IPS-20b (cell line): Measurements from ENCODE around the gene PKN1.
A peak's percentile ranks its signal among the peaks of the same experiment; 100 is the strongest.
"Not testable (repeated sequence)": the region's sequence is repeated elsewhere in the genome, so short reads cannot be mapped to it uniquely, and the experiment has no call there.

Experiments used
- H3K27ac ChIP-seq: one replicate; pipeline ENCODE4 v1.5.1; 2013; ENCODE audit warnings: low read length
- H3K27me3 ChIP-seq: 2 replicates; pipeline ENCODE4 v1.6.1; 2013; ENCODE audit warnings: mild to moderate bottlenecking, low read length, inconsistent platforms; ENCODE audit not compliant: insufficient read depth
- H3K36me3 ChIP-seq: 2 replicates; pipeline ENCODE4 v1.6.1; 2013; ENCODE audit warnings: low read depth, mild to moderate bottlenecking, inconsistent platforms, low read length, moderate library complexity; ENCODE audit not compliant: insufficient read depth
- H3K4me1 ChIP-seq: 2 replicates; pipeline ENCODE4 v1.6.1; 2013; ENCODE audit warnings: mild to moderate bottlenecking, control low read depth, inconsistent platforms, low read length, moderate library complexity; ENCODE audit not compliant: insufficient read depth
- H3K4me3 ChIP-seq: 2 replicates; pipeline ENCODE4 v1.5.1; 2013; ENCODE audit warnings: mild to moderate bottlenecking, low read length, inconsistent platforms
- H3K9ac ChIP-seq: 2 replicates; pipeline ENCODE4 v1.6.1; 2013; ENCODE audit warnings: low read depth, mild to moderate bottlenecking, inconsistent platforms, low read length, moderate library complexity
- H3K9me3 ChIP-seq: 2 replicates; pipeline ENCODE4 v1.6.1; 2013; ENCODE audit warnings: mild to moderate bottlenecking, low read depth, low read length, inconsistent platforms; ENCODE audit not compliant: insufficient read depth

Gene PKN1

DNA sequence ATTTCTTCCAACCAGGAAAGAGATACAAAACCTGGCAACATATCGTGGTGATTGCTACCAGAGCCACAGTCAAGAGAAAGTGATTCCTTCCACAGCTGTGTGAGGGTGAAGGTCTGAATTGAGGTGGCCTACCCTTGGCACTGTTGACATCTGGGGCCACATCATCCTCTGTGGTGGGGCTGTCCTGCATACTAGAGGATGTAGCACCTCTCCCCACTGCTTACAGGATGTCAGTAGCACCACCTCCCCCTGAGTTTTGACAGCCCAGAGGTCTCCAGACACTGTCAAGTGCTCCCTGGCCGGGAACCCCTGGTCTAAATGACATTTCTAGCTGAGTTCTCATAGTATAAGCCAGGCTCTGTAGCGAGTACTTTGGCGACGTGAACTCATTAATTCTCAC is 26.6 kb downstream of the PKN1 start:
- Histone ChIP-seq H3K36me3 (peaks cover 41% of the 10 kb centered on the region), H3K4me3 (no peak overlapping the region), H3K27ac (no peak overlapping the region), H3K9ac (no peak overlapping the region), H3K9me3 (no peaks in the 10 kb centered on the region), H3K4me1 (no peaks in the 10 kb centered on the region), H3K27me3 (no peaks in the 10 kb centered on the region)

DNA sequence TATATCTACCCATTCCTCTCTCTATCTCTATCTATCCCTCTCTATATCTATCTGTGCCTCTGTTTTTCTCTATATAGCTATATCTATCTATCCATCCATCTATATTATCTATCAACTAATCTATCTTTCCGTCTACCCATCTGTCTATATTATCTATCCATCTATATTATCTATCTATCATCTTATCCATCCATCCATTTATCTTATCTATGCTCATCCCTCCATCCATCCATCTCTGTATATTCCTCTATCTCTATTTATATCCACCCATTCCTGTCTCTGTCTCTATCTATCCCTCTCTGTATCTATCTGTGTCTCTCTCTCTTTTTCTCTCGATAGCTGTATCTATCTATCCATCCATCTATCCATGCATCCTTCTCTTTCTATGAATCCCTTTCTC is 27.8 kb downstream of the PKN1 start:
- Histone ChIP-seq H3K36me3 (peaks cover 45% of the 10 kb centered on the region), H3K4me3 (no peak overlapping the region), H3K27me3 (no peaks in the 10 kb centered on the region), H3K27ac (no peak overlapping the region), H3K9ac (no peak overlapping the region), H3K4me1 (no peaks in the 10 kb centered on the region), H3K9me3 (no peaks in the 10 kb centered on the region)

DNA sequence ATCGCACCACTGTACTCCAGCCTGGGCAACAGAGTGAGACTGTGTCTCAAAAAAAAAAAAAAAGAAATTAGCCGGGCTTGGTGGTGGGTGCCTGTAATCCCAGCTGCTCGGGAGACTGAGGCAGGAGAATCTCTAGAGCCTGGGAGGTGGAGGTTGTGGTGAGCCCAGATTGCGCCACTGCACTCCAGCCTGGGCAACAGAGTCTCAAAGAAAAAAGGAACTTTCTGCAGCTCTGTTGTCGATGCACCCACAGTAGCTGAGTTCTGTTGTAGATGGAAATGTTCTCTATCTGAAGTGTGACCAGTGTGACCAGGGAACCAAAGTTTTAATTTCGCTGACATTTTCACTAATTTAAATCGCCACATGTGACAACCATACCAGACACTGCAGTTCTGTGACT is 29.3 kb downstream of the PKN1 start:
- H3K27me3 ChIP-seq, H3K27ac ChIP-seq, H3K9me3 ChIP-seq, H3K4me1 ChIP-seq, H3K9ac ChIP-seq, H3K4me3 ChIP-seq: not testable (repeated sequence)
- H3K36me3 ChIP-seq: peaks cover 47% of the 10 kb centered on the region

DNA sequence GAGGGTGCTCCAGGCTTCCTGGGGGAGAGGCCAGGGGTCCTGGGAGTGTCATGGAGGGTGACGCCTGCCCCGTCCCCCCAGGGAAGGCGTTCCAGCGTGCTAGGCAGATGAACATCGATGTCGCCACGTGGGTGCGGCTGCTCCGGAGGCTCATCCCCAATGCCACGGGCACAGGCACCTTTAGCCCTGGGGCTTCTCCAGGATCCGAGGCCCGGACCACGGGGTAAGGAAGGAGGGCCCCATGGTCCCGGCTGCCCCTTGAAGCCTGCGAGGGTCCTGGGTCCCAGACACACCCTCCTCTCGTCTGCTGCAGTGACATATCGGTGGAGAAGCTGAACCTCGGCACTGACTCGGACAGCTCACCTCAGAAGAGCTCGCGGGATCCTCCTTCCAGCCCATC is 30.6 kb downstream of the PKN1 start:
- no peaks in the 10 kb centered on the region for H3K9me3 ChIP-seq
- no peak overlapping the region for H3K4me3 ChIP-seq
- H3K9ac ChIP-seq: no peak overlapping the region
- H3K27ac ChIP-seq: no peak overlapping the region
- no peaks in the 10 kb centered on the region for H3K4me1 ChIP-seq
- H3K36me3 ChIP-seq: peaks cover 48% of the 10 kb centered on the region
- no peaks in the 10 kb centered on the region for H3K27me3 ChIP-seq

DNA sequence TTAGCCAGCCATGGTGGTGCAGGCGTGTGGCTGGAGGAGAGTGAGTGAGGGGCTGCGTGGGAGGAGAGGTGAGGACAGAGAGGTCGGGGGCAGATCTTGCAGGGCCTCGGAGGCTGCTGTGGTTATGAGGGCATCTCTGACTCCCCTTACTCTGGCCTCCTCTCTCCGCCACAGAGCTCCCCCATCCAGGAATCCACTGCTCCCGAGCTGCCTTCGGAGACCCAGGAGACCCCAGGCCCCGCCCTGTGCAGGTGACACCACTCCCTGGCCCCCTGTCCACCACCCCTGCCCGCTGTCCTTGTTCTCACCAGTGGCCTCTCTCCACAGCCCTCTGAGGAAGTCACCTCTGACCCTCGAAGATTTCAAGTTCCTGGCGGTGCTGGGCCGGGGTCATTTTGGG is 34.3 kb downstream of the PKN1 start:
- no peak overlapping the region for H3K4me3 ChIP-seq
- H3K9me3 ChIP-seq: no peaks in the 10 kb centered on the region
- H3K27ac ChIP-seq: no peak overlapping the region
- no peaks in the 10 kb centered on the region for H3K27me3 ChIP-seq
- H3K36me3 ChIP-seq: peaks cover 42% of the 10 kb centered on the region
- H3K4me1 ChIP-seq: no peaks in the 10 kb centered on the region
- H3K9ac ChIP-seq: no peak overlapping the region

DNA sequence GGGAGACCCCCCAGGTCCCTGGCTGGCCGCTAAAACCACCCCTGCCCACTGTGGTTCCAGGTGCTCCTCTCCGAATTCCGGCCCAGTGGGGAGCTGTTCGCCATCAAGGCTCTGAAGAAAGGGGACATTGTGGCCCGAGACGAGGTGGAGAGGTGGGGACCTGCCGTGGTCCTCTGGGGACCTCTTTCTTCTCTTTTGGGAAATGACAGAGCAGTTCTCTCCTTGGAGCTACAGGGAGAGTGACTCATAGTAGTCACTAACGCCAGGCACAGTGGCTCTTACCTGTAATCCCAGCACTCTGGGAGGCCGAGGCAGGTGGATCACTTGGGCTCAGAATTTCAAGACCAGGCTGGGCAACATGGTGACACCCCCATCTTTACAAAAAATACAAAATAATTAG is 34.7 kb downstream of the PKN1 start:
- no peaks in the 10 kb centered on the region for H3K4me1 ChIP-seq
- H3K4me3 ChIP-seq: no peak overlapping the region
- H3K27me3 ChIP-seq: no peaks in the 10 kb centered on the region; the same call in 1 of the 2 replicates
- no peak overlapping the region for H3K9ac ChIP-seq
- peaks cover 42% of the 10 kb centered on the region for H3K36me3 ChIP-seq
- no peaks in the 10 kb centered on the region for H3K9me3 ChIP-seq
- no peak overlapping the region for H3K27ac ChIP-seq

DNA sequence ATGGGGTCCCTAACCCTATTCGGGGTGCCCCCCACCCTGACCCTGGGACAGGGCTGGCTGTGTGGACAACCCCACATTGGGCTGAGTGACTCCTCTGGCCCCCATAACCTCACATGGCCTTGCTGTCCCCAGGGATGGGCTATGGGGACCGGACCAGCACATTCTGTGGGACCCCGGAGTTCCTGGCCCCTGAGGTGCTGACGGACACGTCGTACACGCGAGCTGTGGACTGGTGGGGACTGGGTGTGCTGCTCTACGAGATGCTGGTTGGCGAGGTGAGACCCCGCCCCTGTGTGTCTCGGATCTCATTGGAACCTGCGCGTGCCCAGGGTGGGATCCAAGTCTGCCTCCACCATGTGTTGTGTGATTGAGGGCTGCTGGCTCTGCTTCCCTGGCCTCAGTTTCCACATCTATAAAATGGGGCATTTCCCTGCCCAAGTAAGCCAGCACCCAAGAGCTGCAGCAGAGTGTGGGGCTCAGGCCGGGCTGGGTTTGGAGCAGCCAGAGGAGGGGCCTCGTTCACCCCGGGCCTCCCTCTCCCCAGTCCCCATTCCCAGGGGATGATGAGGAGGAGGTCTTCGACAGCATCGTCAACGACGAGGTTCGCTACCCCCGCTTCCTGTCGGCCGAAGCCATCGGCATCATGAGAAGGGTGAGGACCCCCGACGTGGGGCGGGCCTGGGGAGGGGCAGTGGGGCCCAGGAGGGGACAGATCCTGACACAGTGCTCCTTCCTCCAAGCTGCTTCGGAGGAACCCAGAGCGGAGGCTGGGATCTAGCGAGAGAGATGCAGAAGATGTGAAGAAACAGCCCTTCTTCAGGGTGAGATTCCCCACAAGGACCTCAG is 37.1 kb downstream of the PKN1 start:
- no peaks in the 10 kb centered on the region; the same call in none of the 2 replicates for H3K4me1 ChIP-seq
- H3K9ac ChIP-seq: no peak overlapping the region
- H3K9me3 ChIP-seq: no peaks in the 10 kb centered on the region
- H3K27ac ChIP-seq: no peak overlapping the region
- peaks cover 21% of the 10 kb centered on the region for H3K36me3 ChIP-seq
- H3K27me3 ChIP-seq: no peaks in the 10 kb centered on the region; the same call in 1 of the 2 replicates
- H3K4me3 ChIP-seq: no peak overlapping the region

DNA sequence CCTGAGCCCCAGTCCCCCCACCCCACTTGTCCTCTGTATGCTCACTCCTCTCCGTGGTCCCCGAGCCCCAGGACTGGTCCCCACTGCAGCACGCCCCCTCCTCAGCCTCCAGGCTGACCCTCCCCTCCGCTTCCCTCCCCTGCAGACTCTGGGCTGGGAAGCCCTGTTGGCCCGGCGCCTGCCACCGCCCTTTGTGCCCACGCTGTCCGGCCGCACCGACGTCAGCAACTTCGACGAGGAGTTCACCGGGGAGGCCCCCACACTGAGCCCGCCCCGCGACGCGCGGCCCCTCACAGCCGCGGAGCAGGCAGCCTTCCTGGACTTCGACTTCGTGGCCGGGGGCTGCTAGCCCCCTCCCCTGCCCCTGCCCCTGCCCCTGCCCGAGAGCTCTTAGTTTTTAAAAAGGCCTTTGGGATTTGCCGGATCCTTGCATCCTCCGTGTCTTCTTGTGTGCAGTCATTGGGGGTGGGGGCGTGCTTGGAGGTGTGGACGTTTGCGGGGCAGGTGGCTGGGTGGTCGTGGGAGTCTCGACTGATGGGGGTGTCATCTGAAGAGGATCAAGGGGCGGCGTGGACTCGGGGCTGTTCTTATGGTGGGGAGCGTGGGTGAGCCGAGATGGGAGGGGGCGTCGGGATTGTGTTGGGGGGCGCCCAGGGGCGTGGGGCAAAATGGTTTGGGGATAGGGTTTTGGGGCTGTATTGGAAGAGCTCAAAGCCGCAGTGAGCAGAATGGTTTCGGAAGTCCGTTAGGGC is 38.5 kb downstream of the PKN1 start:
- Histone ChIP-seq H3K4me3 (no peak overlapping the region), H3K36me3 (peaks cover 14% of the 10 kb centered on the region), H3K9me3 (no peaks in the 10 kb centered on the region), H3K9ac (no peak overlapping the region), H3K27me3 (no peaks in the 10 kb centered on the region; the same call in 1 of the 2 replicates), H3K27ac (no peak overlapping the region), H3K4me1 (peaks cover 5% of the 10 kb centered on the region)

DNA sequence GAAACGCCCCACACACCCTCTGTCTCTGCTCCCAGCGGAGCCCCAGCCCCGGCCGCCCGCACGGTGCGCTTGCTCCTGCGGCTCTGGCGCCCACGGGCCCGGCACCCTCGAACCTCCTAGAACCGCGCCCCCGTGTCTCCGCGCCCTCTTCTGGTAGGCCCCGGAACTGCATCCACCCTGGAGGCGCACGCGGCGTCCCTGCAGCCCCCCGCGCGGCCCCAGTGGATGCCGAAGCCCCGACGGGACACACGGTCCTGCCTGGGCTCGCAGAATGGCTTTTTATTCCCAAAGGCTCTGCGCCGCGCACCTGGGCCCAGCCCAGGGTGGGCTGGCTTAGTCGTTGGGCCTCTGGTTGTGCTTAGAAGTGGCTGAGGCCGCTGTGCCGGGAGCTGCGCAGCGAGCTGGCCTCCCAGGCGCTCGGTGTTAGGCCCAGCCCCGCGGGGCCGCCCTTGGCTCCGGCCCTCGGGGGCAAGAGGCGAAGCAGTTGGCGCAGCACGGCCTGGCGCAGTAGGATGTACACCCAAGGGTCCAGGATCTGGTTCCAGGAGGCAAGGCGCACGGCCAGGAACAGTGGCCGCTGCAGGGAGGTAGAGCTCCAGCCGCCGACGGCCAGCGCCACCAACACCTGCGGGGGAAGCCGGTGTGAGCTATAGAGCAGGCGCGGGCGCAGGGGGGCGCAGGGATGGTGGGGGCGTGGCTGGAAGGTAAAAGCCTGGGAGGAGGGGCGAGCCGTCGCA is 39.3 kb downstream of the PKN1 start:
- Histone ChIP-seq H3K36me3 (peaks cover 14% of the 10 kb centered on the region), H3K27me3 (no peaks in the 10 kb centered on the region; the same call in 1 of the 2 replicates), H3K9ac (peak overlapping the region; percentile 80)

DNA sequence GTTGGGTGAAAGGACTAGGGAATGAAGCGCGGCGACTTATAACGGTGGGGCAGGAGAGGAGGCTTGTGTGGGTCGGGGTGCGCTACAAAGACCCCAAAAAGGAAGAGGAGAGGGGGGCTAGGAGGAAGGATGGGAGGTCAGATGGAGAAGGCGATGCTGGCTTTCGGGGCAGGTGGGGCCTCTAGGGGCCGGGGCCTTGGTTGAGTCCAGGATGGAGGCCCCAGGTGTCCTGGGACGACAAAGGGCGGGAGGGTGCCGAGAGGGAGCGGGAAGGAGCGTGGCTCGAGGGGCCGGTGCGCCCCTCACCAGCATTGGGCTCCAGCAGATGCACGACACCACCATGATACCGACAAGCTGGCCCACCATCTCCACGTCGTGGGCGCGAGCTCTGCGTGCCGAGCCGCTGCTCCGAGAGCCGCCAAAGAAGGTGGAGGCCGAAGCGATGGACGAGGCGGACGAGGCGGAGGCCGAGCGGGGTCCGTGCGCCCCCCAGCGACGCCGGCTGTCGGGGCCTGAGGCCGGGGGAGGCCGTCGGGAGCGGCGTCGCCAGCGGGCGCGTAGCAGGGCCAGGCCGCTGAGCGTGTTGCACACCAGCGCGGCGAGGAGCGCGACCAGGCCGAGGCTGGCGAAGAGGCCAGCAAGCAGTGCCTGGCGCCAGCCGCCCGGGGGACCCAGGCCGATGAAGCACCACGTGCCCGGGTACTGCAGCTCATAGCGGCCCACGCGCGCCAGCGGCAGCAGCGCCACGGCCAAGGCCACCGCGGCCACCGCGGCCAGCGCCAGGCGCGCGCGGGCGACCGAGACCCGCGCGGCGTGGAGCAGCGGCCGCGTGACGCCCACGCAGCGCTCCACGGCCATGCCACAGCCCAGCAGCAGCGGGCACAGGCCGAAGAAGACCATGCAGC is 40.2 kb downstream of the PKN1 start:
- peaks cover 11% of the 10 kb centered on the region for H3K36me3 ChIP-seq
- no peaks in the 10 kb centered on the region; the same call in 1 of the 2 replicates for H3K27me3 ChIP-seq
- H3K9ac ChIP-seq: no peak overlapping the region
- H3K4me3 ChIP-seq: peak overlapping the region; percentile 70; the same call in 1 of the 2 replicates
- peaks cover 5% of the 10 kb centered on the region for H3K4me1 ChIP-seq
- no peaks in the 10 kb centered on the region for H3K9me3 ChIP-seq
- H3K27ac ChIP-seq: no peak overlapping the region

More for the DNA sequence above, 39.3 kb downstream of the PKN1 start:
- H3K27ac ChIP-seq: no peak overlapping the region
- peaks cover 5% of the 10 kb centered on the region for H3K4me1 ChIP-seq
- H3K4me3 ChIP-seq: peak overlapping the region; percentile 70
- no peaks in the 10 kb centered on the region for H3K9me3 ChIP-seq
